SK-N-SH treated with all-trans-retinoic acid at 6 μM for 48 hours (cell line): ENCODE data around the gene RPUSD4.

Experiments used
- ATAC-seq: fragments of 200-7000 bp; cut with Tn5 transposase; 3 replicates; pipeline ENCODE4 v1.9.1; 2020; ENCODE audit warnings: mild to moderate bottlenecking, moderate library complexity
- BACH2 ChIP-seq: fragments of 250-450 bp; sonication (Bioruptor Pico); IDR thresholded peaks from 2 replicates; pipeline ENCODE4 v1.9.0; 2021; ENCODE audit warnings: mild to moderate bottlenecking, borderline replicate concordance
- CSDC2 ChIP-seq: fragments of 250-450 bp; sonication (Bioruptor Pico); IDR thresholded peaks from 2 replicates; pipeline ENCODE4 v1.5.0; 2020; ENCODE audit warnings: mild to moderate bottlenecking, moderate library complexity
- ESRRG ChIP-seq: fragments of 250-450 bp; sonication (Bioruptor Pico); IDR thresholded peaks from 2 replicates; pipeline ENCODE4 v1.6.1; 2021; ENCODE audit warnings: mild to moderate bottlenecking
- ISL1 ChIP-seq: fragments of 250-450 bp; sonication (Bioruptor Pico); IDR thresholded peaks from 2 replicates; pipeline ENCODE4 v2.1.2; 2022; ENCODE audit warnings: mild to moderate bottlenecking, moderate library complexity
- PPARA ChIP-seq: fragments of 250-450 bp; sonication (Bioruptor Pico); IDR thresholded peaks from 2 replicates; pipeline ENCODE4 v1.5.0; 2020; ENCODE audit warnings: mild to moderate bottlenecking, borderline replicate concordance
- RARB ChIP-seq: fragments of 250-450 bp; sonication (Bioruptor Pico); IDR thresholded peaks from 2 replicates; pipeline ENCODE4 v1.8.0; 2021; ENCODE audit warnings: mild to moderate bottlenecking, moderate library complexity
- SNAI2 ChIP-seq: fragments of 250-450 bp; sonication (Bioruptor Pico); IDR thresholded peaks from 2 replicates; pipeline ENCODE4 v1.5.0; 2020; ENCODE audit warnings: mild to moderate bottlenecking, moderate library complexity
- TCF4 ChIP-seq: fragments of 250-450 bp; sonication (Bioruptor Pico); IDR thresholded peaks from 2 replicates; pipeline ENCODE4 v1.8.0; 2021; ENCODE audit warnings: mild to moderate bottlenecking, moderate library complexity, borderline replicate concordance
- TOX ChIP-seq: fragments of 250-450 bp; sonication (Bioruptor Pico); IDR thresholded peaks from 2 replicates; pipeline ENCODE4 v1.8.0; 2021; ENCODE audit warnings: mild to moderate bottlenecking, moderate library complexity, borderline replicate concordance
- ZC3H10 ChIP-seq: fragments of 250-450 bp; sonication (Bioruptor Pico); IDR thresholded peaks from 2 replicates; pipeline ENCODE4 v1.5.1; 2021; ENCODE audit warnings: mild to moderate bottlenecking, moderate library complexity
- ZFP3 ChIP-seq: fragments of 250-450 bp; sonication (Bioruptor Pico); IDR thresholded peaks from 2 replicates; pipeline ENCODE4 v1.5.0; 2020; ENCODE audit warnings: mild to moderate bottlenecking, moderate library complexity
- ZFP30 ChIP-seq: fragments of 450-650 bp; formaldehyde crosslinking; IDR thresholded peaks from 2 replicates; pipeline ENCODE4 v1.5.0; 2022; ENCODE audit warnings: mild to moderate bottlenecking, moderate library complexity
- ZNF565 ChIP-seq: fragments of 450-650 bp; formaldehyde crosslinking; conservative IDR thresholded peaks from 2 replicates; pipeline ENCODE4 v1.5.0; 2020; ENCODE audit warnings: low read depth, mild to moderate bottlenecking, moderate library complexity
- ZNF70 ChIP-seq: fragments of 450-650 bp; formaldehyde crosslinking; IDR thresholded peaks from 2 replicates; pipeline ENCODE4 v1.5.0; 2020; ENCODE audit warnings: mild to moderate bottlenecking, moderate library complexity
- ZNF8 ChIP-seq: fragments of 450-650 bp; formaldehyde crosslinking; IDR thresholded peaks from 2 replicates; pipeline ENCODE4 v1.5.0; 2020; ENCODE audit warnings: mild to moderate bottlenecking, moderate library complexity
- TF ChIP-seq, protein P1 (sequence below): fragments of 250-450 bp; sonication (Bioruptor Pico); IDR thresholded peaks from 2 replicates; pipeline ENCODE4 v1.8.0; 2021; ENCODE audit warnings: low read depth, mild to moderate bottlenecking, moderate library complexity, borderline replicate concordance
- TF ChIP-seq, protein P2 (sequence below): fragments of 250-450 bp; sonication (Bioruptor Pico); IDR thresholded peaks from 2 replicates; pipeline ENCODE4 v1.8.0; 2020; ENCODE audit warnings: mild to moderate bottlenecking, moderate library complexity, borderline replicate concordance
- TF ChIP-seq, protein P3 (sequence below): fragments of 250-450 bp; sonication (Bioruptor Pico); IDR thresholded peaks from 2 replicates; pipeline ENCODE4 v1.5.1; 2021; ENCODE audit warnings: mild to moderate bottlenecking, moderate library complexity
- TF ChIP-seq, protein P4 (sequence below): fragments of 250-450 bp; sonication (Bioruptor Pico); IDR thresholded peaks from 2 replicates; pipeline ENCODE4 v1.5.1; 2020; ENCODE audit warnings: low read depth, mild to moderate bottlenecking, moderate library complexity

The RPUSD4 gene

DNA sequence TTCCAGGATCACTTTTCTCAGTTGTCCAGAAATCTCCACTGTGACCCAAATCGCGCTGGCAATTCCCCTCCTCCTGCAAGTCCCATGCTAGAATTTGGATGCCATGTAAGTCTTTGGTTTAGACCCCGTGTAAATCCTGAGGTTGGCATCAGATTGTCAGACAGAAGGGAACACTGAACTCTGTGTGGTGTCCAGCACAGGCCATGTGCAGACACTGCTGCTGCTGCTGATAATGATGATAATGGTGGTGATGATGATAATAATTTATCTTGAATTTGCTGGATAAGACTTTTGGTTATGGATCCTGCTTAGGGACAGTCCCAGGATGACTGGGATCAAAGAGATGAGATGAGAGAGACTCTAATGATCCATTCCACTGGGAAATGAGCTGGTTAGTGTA lies 45.0 kb downstream of the RPUSD4 start:
- ATAC-seq: no peak
- peak; percentile 34; the same call in 1 of the 2 replicates for TF ChIP-seq TCF4
- TF ChIP-seq RARB: no peak

DNA sequence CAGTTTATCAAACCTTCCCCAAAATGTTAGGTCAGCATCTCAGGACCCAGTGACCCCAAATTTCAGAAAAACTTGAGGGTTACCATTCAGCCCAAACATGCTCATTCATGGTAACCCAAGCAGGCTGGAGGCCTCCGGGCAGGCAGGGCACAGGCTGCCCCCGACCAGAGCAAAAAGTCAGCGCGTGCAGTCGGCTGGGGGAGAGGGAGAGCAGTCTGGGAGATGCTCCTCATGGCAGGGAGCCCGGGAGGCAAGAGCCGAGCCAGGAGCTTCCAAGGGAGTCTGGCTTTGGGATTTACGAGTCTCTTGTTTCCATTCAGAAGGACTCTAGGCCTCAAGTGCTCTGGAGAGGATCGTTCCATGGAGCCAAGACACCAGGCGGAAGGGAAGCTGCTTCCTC lies 45.7 kb downstream of the RPUSD4 start:
- ATAC-seq: no peak
- TF ChIP-seq, protein P1, sequence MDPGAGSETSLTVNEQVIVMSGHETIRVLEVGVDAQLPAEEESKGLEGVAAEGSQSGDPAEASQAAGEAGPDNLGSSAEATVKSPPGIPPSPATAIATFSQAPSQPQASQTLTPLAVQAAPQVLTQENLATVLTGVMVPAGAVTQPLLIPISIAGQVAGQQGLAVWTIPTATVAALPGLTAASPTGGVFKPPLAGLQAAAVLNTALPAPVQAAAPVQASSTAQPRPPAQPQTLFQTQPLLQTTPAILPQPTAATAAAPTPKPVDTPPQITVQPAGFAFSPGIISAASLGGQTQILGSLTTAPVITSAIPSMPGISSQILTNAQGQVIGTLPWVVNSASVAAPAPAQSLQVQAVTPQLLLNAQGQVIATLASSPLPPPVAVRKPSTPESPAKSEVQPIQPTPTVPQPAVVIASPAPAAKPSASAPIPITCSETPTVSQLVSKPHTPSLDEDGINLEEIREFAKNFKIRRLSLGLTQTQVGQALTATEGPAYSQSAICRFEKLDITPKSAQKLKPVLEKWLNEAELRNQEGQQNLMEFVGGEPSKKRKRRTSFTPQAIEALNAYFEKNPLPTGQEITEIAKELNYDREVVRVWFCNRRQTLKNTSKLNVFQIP: no peak
- TF ChIP-seq, protein P2, sequence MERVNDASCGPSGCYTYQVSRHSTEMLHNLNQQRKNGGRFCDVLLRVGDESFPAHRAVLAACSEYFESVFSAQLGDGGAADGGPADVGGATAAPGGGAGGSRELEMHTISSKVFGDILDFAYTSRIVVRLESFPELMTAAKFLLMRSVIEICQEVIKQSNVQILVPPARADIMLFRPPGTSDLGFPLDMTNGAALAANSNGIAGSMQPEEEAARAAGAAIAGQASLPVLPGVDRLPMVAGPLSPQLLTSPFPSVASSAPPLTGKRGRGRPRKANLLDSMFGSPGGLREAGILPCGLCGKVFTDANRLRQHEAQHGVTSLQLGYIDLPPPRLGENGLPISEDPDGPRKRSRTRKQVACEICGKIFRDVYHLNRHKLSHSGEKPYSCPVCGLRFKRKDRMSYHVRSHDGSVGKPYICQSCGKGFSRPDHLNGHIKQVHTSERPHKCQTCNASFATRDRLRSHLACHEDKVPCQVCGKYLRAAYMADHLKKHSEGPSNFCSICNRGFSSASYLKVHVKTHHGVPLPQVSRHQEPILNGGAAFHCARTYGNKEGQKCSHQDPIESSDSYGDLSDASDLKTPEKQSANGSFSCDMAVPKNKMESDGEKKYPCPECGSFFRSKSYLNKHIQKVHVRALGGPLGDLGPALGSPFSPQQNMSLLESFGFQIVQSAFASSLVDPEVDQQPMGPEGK (CRISPR knock-in tag): no peak
- TF ChIP-seq RARB: no peak
- TF ChIP-seq ESRRG (CRISPR knock-in tag): no peak
- TF ChIP-seq TCF4: no peak
- no peak for TF ChIP-seq PPARA (CRISPR knock-in tag)
- TF ChIP-seq ZNF8 (CRISPR knock-in tag): no peak
- TF ChIP-seq, all 23 proteins: peak for 0

DNA sequence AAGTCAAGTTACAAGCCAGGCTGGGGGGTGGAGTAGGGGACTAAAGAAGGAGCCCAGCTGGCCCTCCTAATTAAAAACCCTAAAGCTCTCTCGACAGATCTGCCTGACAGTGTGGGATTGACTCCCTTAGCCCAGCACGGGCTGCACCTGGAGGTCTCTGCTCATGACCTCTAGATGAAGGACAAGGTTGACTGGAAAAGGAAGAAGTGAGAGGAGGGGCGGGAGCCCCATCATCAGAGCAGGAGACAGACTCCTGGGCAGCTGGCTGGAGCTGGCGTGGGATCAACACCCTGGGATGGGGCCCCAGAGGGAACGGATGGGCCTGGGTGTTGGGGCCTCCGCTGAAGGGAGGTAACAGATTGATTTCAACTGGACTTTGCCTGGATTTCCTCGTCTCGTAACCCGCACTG lies 46.1 kb downstream of the RPUSD4 start:
- ATAC-seq: no peak
- TF ChIP-seq ZFP3 (no peak), ISL1 (CRISPR knock-in tag) (no peak), TOX (CRISPR knock-in tag) (no peak), ZFP30 (CRISPR knock-in tag) (no peak), ZNF70 (no peak), SNAI2 (no peak), ZC3H10 (no peak)
- TF ChIP-seq, protein P1: no peak
- TF ChIP-seq, protein P3, sequence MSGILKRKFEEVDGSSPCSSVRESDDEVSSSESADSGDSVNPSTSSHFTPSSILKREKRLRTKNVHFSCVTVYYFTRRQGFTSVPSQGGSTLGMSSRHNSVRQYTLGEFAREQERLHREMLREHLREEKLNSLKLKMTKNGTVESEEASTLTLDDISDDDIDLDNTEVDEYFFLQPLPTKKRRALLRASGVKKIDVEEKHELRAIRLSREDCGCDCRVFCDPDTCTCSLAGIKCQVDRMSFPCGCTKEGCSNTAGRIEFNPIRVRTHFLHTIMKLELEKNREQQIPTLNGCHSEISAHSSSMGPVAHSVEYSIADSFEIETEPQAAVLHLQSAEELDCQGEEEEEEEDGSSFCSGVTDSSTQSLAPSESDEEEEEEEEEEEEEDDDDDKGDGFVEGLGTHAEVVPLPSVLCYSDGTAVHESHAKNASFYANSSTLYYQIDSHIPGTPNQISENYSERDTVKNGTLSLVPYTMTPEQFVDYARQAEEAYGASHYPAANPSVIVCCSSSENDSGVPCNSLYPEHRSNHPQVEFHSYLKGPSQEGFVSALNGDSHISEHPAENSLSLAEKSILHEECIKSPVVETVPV (CRISPR knock-in tag): no peak

DNA sequence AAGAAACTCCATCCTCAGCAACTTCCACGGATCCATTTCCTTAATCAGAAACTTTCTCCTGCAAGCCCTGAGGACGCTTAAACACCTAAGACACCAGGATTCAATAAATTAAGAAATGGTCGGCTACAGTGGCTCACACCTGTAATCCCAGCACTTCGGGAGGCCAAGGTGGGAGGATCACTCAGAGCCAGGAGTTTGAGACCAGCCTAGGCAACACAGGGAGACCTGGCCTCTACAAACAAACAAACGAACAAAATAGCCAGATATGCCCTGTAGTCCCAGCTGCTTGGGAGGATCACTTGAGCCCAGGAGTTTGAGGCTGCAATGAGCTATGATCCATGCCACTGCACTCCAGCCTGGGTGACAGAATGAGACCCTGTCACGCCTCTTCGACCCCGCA lies 46.7 kb downstream of the RPUSD4 start:
- ATAC-seq: no peak
- TF ChIP-seq CSDC2 (CRISPR knock-in tag) (no peak), ZNF565 (CRISPR knock-in tag) (no peak), SNAI2 (no peak)
- TF ChIP-seq, protein P1: no peak

DNA sequence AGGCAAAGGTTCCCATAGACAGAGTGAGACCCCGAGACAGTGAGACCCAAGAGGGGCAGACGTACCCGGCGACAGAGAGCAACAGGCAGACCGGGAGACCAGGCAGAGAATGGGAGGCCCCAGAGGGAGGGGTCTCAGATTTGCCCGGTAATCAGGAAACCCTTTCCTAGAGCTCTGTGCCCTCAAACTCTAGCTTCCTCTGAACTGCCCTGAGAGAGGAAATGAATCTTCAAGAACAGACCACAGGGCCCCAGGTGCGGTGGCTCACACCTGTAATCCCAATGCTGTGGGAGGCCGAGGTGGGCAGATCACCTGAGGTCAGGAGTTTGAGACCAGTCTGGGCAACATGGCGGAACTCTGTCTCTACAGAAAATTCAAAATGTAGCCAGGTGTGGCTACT lies 47.7 kb downstream of the RPUSD4 start:
- no peak for ATAC-seq
- TF ChIP-seq ZFP30 (CRISPR knock-in tag): no peak
- TF ChIP-seq, protein P4, sequence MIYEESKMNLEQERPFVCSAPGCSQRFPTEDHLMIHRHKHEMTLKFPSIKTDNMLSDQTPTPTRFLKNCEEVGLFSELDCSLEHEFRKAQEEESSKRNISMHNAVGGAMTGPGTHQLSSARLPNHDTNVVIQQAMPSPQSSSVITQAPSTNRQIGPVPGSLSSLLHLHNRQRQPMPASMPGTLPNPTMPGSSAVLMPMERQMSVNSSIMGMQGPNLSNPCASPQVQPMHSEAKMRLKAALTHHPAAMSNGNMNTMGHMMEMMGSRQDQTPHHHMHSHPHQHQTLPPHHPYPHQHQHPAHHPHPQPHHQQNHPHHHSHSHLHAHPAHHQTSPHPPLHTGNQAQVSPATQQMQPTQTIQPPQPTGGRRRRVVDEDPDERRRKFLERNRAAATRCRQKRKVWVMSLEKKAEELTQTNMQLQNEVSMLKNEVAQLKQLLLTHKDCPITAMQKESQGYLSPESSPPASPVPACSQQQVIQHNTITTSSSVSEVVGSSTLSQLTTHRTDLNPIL (CRISPR knock-in tag): no peak
- no peak for TF ChIP-seq ISL1 (CRISPR knock-in tag)
- no peak for TF ChIP-seq RARB
- TF ChIP-seq CSDC2 (CRISPR knock-in tag): no peak
- no peak for TF ChIP-seq ZNF70
- no peak for TF ChIP-seq SNAI2
- TF ChIP-seq BACH2: no peak
- no peak for TF ChIP-seq ZC3H10
- TF ChIP-seq, protein P1: no peak
- no peak for TF ChIP-seq ESRRG (CRISPR knock-in tag)
